Measurements from ENCODE around the gene ZNF280C. TPM values are rescaled to one million over a fixed set of nuclear protein-coding genes. Genes with fewer than 3 reads are reported as not detected.

The ZNF280C gene
- total RNA-seq, result 7.4 and 7.6 TPM in 2 replicates

DNA sequence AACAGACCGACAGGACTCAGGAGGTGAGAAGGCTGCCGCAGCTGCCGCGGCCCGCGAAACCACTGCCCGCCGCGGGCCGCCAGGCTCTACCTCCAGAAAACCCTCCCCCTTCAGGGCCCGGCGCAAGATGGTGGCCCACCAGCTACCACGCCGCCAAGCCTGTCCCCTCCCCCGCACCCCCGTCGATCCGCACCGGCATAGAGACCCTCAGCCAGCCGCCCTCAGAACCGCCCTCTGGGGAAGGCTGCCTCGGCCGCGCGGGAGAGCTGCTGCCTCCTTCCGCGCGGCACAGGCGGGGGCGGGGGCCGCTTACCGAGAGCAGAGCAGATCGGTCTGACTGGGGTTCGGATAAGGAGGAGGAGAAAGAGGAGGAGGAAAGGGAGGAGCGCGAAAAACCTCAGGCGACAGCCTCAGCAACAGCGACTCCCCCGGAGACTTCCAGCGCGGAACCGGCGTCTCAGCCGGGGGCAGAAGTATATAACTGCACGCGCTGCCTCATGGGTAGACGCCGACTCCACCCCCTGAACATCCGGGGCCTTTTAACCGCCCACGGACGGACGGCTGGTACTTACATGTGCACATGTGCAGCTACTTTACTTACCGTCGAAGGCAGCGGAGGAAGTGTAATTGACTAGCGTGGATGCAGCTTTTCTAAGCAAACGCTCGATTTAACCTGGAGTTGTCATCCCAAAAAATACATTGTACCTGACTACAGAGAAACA, at the start of gene ZNF280C:
Gene ZNF280C (minus strand): TSS at position 451 of the 722 bp plus-strand sequence. CDS start 8,450 bp downstream, outside the sequence.
- peak within 1 kb of the TSS; percentile 91 for H3K27ac Mint-ChIP-seq
- H3K9me3 Mint-ChIP-seq, result no peaks in the 10 kb centered on the region
- H3K36me3 Mint-ChIP-seq (ENCODE audit: low read depth), result peaks cover 3% of the 10 kb centered on the region
- intact Hi-C loops (cut with micrococcal nuclease), result loop anchor here (1.0 to 5.0 kb wide), 11 partner anchors 36 to 1549 kb away; partner anchors contain the start of genes BCORL1, ENOX2, RBMX2 and SASH3
- H3K4me1 Mint-ChIP-seq (ENCODE audit: low read depth), result peaks cover 19% of the 10 kb centered on the region
- peak within 1 kb of the TSS; percentile 92 for H3K4me3 Mint-ChIP-seq
- peak; percentile 85 for DNase-seq (ENCODE audit: low spot score)
- peaks cover 2% of the 10 kb centered on the region for H3K27me3 Mint-ChIP-seq (ENCODE audit: insufficient read depth)

GRCh38 chrX:130304587-130305368, 36.1 kb upstream of the ZNF280C start:
- intact Hi-C loops (cut with micrococcal nuclease), result no loop called here
- Mint-ChIP-seq H3K9me3 (no peaks in the 10 kb centered on the region), H3K36me3 (ENCODE audit: low read depth) (no peaks in the 10 kb centered on the region)

GRCh38 chrX:130301977-130302376, 33.3 kb upstream of the ZNF280C start:
- intact Hi-C loops (cut with micrococcal nuclease), result no loop called here
- Mint-ChIP-seq H3K9me3 (no peaks in the 10 kb centered on the region), H3K4me1 (ENCODE audit: low read depth) (no peaks in the 10 kb centered on the region), H3K36me3 (ENCODE audit: low read depth) (no peaks in the 10 kb centered on the region), H3K27ac (no peak overlapping the region), H3K27me3 (ENCODE audit: insufficient read depth) (no peaks in the 10 kb centered on the region), H3K4me3 (no peak overlapping the region)
- no peak for DNase-seq (ENCODE audit: low spot score)

More at GRCh38 chrX:130304587-130305368, 36.1 kb upstream of the ZNF280C start:
- Mint-ChIP-seq H3K4me3 (no peak overlapping the region), H3K27ac (no peak overlapping the region), H3K4me1 (ENCODE audit: low read depth) (no peaks in the 10 kb centered on the region), H3K27me3 (ENCODE audit: insufficient read depth) (no peaks in the 10 kb centered on the region)
- no peak for DNase-seq (ENCODE audit: low spot score)

DNA sequence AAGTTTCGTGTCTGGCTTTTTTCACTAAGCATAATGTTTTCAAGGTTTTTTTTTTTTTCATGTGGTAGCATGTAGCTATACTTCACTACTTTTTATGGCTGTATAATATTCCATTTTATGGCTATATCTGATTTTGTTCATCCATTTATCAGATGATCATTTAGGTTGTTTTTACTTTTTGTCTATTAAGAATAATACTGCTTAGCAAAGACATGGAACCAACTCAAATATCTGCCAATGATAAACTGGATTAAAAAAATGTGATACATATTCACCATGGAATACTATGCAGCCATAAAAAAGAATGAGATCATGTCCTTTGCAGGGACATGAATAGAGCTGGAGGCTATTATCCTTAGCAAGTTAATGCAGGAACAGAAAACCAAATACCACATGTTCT, 32.7 kb upstream of the ZNF280C start:
- H3K36me3 Mint-ChIP-seq (ENCODE audit: low read depth), result no peaks in the 10 kb centered on the region

DNA sequence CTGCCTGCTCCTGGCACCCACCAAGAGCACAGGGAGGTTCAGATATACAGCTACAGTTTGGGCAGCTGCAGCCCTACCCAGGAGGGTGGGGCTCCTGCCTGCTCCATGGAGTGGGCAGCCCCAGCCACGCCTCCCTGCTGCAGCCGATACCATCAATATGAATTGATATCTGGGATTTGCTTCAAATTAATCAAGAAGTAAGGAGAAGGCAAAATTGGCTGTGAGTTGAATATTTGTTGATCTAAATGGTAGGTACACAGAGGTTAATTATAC, 31.2 kb upstream of the ZNF280C start:
- Mint-ChIP-seq H3K36me3 (ENCODE audit: low read depth) (no peaks in the 10 kb centered on the region), H3K9me3 (no peaks in the 10 kb centered on the region), H3K27me3 (ENCODE audit: insufficient read depth) (no peaks in the 10 kb centered on the region), H3K4me1 (ENCODE audit: low read depth) (no peaks in the 10 kb centered on the region), H3K27ac (no peak overlapping the region), H3K4me3 (no peak overlapping the region)
- intact Hi-C loops (cut with micrococcal nuclease), result no loop called here
- DNase-seq (ENCODE audit: low spot score), result no peak

More for the DNA sequence above, 32.7 kb upstream of the ZNF280C start:
- no peaks in the 10 kb centered on the region for H3K9me3 Mint-ChIP-seq
- intact Hi-C loops (cut with micrococcal nuclease), result no loop called here
- no peak overlapping the region for H3K4me3 Mint-ChIP-seq
- H3K27me3 Mint-ChIP-seq (ENCODE audit: insufficient read depth), result no peaks in the 10 kb centered on the region
- no peak for DNase-seq (ENCODE audit: low spot score)
- no peak overlapping the region for H3K27ac Mint-ChIP-seq
- no peaks in the 10 kb centered on the region for H3K4me1 Mint-ChIP-seq (ENCODE audit: low read depth)

- no peaks in the 10 kb centered on the region for H3K9me3 Mint-ChIP-seq
- intact Hi-C loops (cut with micrococcal nuclease), result no loop called here
- H3K27me3 Mint-ChIP-seq (ENCODE audit: insufficient read depth), result no peaks in the 10 kb centered on the region
- no peaks in the 10 kb centered on the region for H3K36me3 Mint-ChIP-seq (ENCODE audit: low read depth)
- no peak overlapping the region for H3K4me3 Mint-ChIP-seq
- no peaks in the 10 kb centered on the region for H3K4me1 Mint-ChIP-seq (ENCODE audit: low read depth)
- no peak overlapping the region for H3K27ac Mint-ChIP-seq
- no peak for DNase-seq (ENCODE audit: low spot score)
Measured at GRCh38 chrX:130299279-130300009, 30.7 kb upstream of the ZNF280C start.

GRCh38 chrX:130296743-130297142, 28.0 kb upstream of the ZNF280C start:
- Mint-ChIP-seq H3K27ac (no peak overlapping the region), H3K36me3 (ENCODE audit: low read depth) (no peaks in the 10 kb centered on the region), H3K27me3 (ENCODE audit: insufficient read depth) (peaks cover 4% of the 10 kb centered on the region), H3K4me1 (ENCODE audit: low read depth) (no peaks in the 10 kb centered on the region), H3K4me3 (no peak overlapping the region), H3K9me3 (no peaks in the 10 kb centered on the region)
- no peak for DNase-seq (ENCODE audit: low spot score)
- intact Hi-C loops (cut with micrococcal nuclease), result no loop called here

- Mint-ChIP-seq H3K9me3 (no peaks in the 10 kb centered on the region), H3K4me3 (no peak overlapping the region), H3K27ac (no peak overlapping the region)
Measured at GRCh38 chrX:130296297-130296678, 27.6 kb upstream of the ZNF280C start.

DNA sequence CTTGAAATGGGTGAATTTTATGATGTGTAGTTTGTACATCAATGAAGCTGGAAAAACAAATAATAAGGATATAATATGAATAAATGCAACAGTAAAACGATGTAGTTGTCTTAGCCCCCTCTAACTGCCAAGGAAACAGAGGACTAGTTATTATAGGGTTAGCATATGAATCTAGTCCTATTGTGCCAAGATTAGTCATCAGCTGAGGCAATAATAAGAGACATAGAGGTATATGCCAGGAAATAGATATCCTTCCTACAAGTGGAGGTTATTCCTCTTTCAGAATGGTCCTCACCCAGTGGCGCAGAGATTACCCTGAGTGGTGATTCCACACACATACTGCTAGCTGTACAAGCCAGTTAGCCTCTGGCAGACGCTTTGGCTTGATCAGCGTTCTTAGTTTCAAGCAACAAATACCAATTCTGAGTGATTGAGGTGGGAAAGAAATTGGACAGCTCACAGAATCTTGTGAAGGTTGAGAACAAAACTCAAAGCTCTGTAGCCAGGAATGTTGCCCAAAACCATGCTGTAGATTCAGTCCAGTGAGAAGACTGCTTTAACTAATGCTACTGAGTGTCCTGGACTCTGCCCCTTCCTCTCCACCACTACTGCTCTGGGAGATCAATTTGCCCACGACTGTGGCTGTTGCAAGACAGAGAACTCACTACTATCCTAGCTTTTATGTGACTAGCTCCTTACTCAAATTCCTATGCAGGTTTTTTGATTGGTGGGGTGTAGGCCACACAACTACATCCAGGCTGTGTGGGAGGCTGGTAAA, 27.0 kb upstream of the ZNF280C start:
- Mint-ChIP-seq H3K27me3 (ENCODE audit: insufficient read depth) (peaks cover 4% of the 10 kb centered on the region), H3K4me3 (no peak overlapping the region), H3K9me3 (no peaks in the 10 kb centered on the region), H3K36me3 (ENCODE audit: low read depth) (no peaks in the 10 kb centered on the region), H3K4me1 (ENCODE audit: low read depth) (no peaks in the 10 kb centered on the region), H3K27ac (no peak overlapping the region)
- DNase-seq (ENCODE audit: low spot score), result no peak
- intact Hi-C loops (cut with micrococcal nuclease), result no loop called here

More at GRCh38 chrX:130296297-130296678, 27.6 kb upstream of the ZNF280C start:
- intact Hi-C loops (cut with micrococcal nuclease), result no loop called here
- H3K4me1 Mint-ChIP-seq (ENCODE audit: low read depth), result no peaks in the 10 kb centered on the region
- H3K36me3 Mint-ChIP-seq (ENCODE audit: low read depth), result no peaks in the 10 kb centered on the region
- no peak for DNase-seq (ENCODE audit: low spot score)
- peaks cover 4% of the 10 kb centered on the region for H3K27me3 Mint-ChIP-seq (ENCODE audit: insufficient read depth)

DNA sequence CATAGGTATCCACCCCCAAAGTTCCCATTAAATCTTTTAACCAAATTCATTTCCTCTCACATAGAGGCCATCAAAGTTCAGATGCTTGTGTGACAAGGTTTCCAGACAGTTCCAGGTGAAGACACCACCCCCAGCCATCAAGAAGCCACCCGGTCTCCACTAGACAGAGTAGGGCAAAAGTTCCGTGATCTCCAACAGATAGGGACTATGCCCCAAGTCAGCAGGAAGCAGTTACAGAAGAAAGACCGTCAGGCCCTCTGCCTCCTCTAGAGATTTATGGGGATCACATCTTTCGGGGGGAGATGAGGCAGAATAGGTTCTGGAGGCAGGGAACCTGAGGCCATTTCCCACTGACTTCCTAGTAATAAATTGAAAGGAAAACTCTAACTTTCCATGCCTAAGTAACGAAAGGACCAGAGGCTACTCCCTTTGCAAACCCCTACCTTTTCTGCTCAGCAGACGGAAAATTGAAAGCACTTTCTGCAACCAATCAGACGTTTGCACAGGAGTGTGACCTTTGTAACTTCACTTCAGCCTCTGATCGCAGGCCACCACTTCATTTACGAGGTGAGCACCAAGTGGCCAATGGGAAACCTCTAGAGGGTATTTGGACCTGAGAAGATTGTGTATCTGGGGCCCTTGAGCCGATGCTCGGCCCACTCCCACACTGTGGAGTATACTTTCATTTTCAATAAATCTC, 18.5 kb upstream of the ZNF280C start:
- Mint-ChIP-seq H3K4me3 (no peak overlapping the region), H3K4me1 (ENCODE audit: low read depth) (no peaks in the 10 kb centered on the region), H3K27me3 (ENCODE audit: insufficient read depth) (no peaks in the 10 kb centered on the region), H3K27ac (no peak overlapping the region), H3K9me3 (no peaks in the 10 kb centered on the region), H3K36me3 (ENCODE audit: low read depth) (no peaks in the 10 kb centered on the region)
- intact Hi-C loops (cut with micrococcal nuclease), result no loop called here
- DNase-seq (ENCODE audit: low spot score), result no peak

- Mint-ChIP-seq H3K9me3 (no peaks in the 10 kb centered on the region), H3K27ac (no peak overlapping the region), H3K4me3 (no peak overlapping the region), H3K4me1 (ENCODE audit: low read depth) (no peaks in the 10 kb centered on the region), H3K36me3 (ENCODE audit: low read depth) (no peaks in the 10 kb centered on the region), H3K27me3 (ENCODE audit: insufficient read depth) (no peaks in the 10 kb centered on the region)
- no peak for DNase-seq (ENCODE audit: low spot score)
- intact Hi-C loops (cut with micrococcal nuclease), result no loop called here
Measured at GRCh38 chrX:130285710-130286109, 17.0 kb upstream of the ZNF280C start.

DNA sequence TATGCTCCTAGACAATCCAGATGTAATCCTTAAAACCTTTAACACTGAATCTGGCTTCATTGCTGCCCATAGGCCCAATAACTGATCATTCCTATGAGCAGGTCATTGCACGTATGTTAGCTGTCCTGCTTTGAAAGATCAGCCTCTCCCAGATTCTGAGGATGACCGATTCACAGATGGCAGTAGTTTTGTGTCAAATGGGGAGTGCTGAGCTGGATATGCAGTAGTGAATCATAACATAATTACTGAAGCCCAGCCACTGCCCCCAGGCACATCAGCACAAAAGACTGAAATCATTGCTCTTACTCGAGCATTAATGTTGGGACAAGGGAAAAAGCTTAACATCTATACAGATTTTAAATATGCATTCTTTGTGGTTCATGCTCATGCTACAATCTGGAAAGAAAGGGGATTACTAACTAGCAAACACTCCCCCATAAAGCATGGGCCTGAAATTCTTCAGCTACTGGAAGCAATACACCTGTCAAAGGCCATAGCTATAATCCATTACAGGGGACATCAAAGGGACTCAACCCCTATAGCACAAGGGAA, 16.4 kb upstream of the ZNF280C start:
- no peak overlapping the region for H3K27ac Mint-ChIP-seq
- intact Hi-C loops (cut with micrococcal nuclease), result no loop called here
- no peak for DNase-seq (ENCODE audit: low spot score)
- H3K4me3 Mint-ChIP-seq, result no peak overlapping the region
- H3K4me1 Mint-ChIP-seq (ENCODE audit: low read depth), result no peaks in the 10 kb centered on the region
- no peaks in the 10 kb centered on the region for H3K36me3 Mint-ChIP-seq (ENCODE audit: low read depth)
- H3K27me3 Mint-ChIP-seq (ENCODE audit: insufficient read depth), result no peaks in the 10 kb centered on the region
- H3K9me3 Mint-ChIP-seq, result no peaks in the 10 kb centered on the region
